OCI-LY7 (cell line): ENCODE results near the gene PCDHB11.

Experiments
- EZH2phosphoT487 ChIP-seq: fragments of 200-600 bp; sonication (generic); IDR thresholded peaks from 2 replicates; pipeline ENCODE4 v1.6.1; 2018; ENCODE audit warnings: low read depth, borderline replicate concordance, mild to moderate bottlenecking, mixed run types, antibody characterized with exemption, low read length, moderate library complexity, mixed read lengths
- TF ChIP-seq, protein P1 (sequence below): fragments of 200-600 bp; sonication (generic); conservative IDR thresholded peaks from 2 replicates; pipeline ENCODE4 v1.5.1; 2014; ENCODE audit warnings: mild to moderate bottlenecking, antibody characterized with exemption, low read length, moderate library complexity, mixed read lengths

DNA sequence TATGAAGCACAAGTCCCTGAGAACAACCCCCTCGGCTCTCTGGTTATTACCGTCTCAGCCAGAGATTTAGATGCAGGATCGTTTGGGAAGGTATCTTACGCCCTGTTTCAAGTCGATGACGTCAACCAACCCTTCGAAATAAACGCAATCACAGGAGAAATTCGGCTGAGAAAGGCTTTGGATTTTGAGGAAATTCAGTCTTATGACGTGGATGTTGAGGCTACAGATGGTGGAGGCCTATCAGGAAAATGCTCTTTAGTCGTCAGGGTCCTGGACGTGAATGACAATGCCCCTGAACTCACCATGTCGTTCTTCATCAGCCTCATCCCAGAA, 48.5 kb upstream of the PCDHB11 start:
- TF ChIP-seq, protein P1, sequence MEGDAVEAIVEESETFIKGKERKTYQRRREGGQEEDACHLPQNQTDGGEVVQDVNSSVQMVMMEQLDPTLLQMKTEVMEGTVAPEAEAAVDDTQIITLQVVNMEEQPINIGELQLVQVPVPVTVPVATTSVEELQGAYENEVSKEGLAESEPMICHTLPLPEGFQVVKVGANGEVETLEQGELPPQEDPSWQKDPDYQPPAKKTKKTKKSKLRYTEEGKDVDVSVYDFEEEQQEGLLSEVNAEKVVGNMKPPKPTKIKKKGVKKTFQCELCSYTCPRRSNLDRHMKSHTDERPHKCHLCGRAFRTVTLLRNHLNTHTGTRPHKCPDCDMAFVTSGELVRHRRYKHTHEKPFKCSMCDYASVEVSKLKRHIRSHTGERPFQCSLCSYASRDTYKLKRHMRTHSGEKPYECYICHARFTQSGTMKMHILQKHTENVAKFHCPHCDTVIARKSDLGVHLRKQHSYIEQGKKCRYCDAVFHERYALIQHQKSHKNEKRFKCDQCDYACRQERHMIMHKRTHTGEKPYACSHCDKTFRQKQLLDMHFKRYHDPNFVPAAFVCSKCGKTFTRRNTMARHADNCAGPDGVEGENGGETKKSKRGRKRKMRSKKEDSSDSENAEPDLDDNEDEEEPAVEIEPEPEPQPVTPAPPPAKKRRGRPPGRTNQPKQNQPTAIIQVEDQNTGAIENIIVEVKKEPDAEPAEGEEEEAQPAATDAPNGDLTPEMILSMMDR, result no peak
- no peak for TF ChIP-seq EZH2phosphoT487
